Suprapubic skin (tissue), 4 donors: Measurements from ENCODE around the gene PPP1R37. TPM values are rescaled to one million over a fixed set of nuclear protein-coding genes. Genes with fewer than 3 reads are reported as not detected.

Source experiments
- DNase-seq, 2 donors: peaks; one replicate each; pipeline ENCODE4 v3.0.0-alpha.2; 2019; ENCODE audit warnings: low spot score in 2 of 2
- H3K27ac ChIP-seq: fragments of 200-600 bp; sonication (generic); one replicate; pipeline ENCODE4 v1.5.1; 2019
- H3K27me3 ChIP-seq: fragments of 200-600 bp; sonication (generic); one replicate; pipeline ENCODE4 v1.5.1; 2019
- H3K36me3 ChIP-seq: fragments of 200-600 bp; sonication (generic); one replicate; pipeline ENCODE4 v1.5.1; 2019
- H3K4me1 ChIP-seq: fragments of 200-600 bp; sonication (generic); one replicate; pipeline ENCODE4 v1.5.1; 2019
- H3K4me3 ChIP-seq: fragments of 200-600 bp; sonication (generic); one replicate; pipeline ENCODE4 v1.5.1; 2019; ENCODE audit warnings: mild to moderate bottlenecking
- H3K9me3 ChIP-seq: fragments of 200-600 bp; sonication (generic); one replicate; pipeline ENCODE4 v1.5.1; 2019
- CTCF ChIP-seq, 2 donors: fragments of 200-600 bp in 1 of 2; fragments of 450-650 bp in 1 of 2; sonication (generic) in 1 of 2; IDR thresholded peaks; one replicate each; pipeline ENCODE4 v1.5.1; 2016 to 2019; ENCODE audit warnings: antibody characterized with exemption in 2 of 2, mild to moderate bottlenecking in 1 of 2, moderate library complexity in 1 of 2
- EP300 ChIP-seq: sonication (generic); formaldehyde crosslinking; IDR thresholded peaks from one replicate; pipeline ENCODE4 v1.6.1; 2017; ENCODE audit warnings: antibody characterized with exemption
- POLR2A ChIP-seq, 2 donors: fragments of 450-650 bp; IDR thresholded peaks; one replicate each; pipeline ENCODE4 v1.6.1; 2017; ENCODE audit warnings: antibody characterized with exemption in 2 of 2, mild to moderate bottlenecking in 2 of 2, moderate library complexity in 2 of 2
- POLR2AphosphoS5 ChIP-seq, 3 donors: sonication (generic); formaldehyde crosslinking; IDR thresholded peaks; one replicate each; pipeline ENCODE4 v1.6.1; 2017; ENCODE audit warnings: antibody characterized with exemption in 3 of 3
- WGBS: methylation state at CpG from one replicate; pipeline ENCODE4 v1.1.5; 2018; 5-methylcytosine and 5-hydroxymethylcytosine counted together
- total RNA-seq, 4 donors: library from RNA; depleted of rRNA; stranded (reverse); fragments of >200 nt; gene quantifications; one replicate each; pipeline ENCODE4 v1.1.0, GENCODE V29; 2016

The PPP1R37 gene
- total RNA-seq, 4 donors from 2014 or later, result 24.6 to 43.1 (median 33.5) TPM

GRCh38 chr19:45150751-45151281, 57.8 kb downstream of the PPP1R37 start:
- 37% methylated on average over 2 of the region's 4 CpGs for WGBS
- no peak overlapping the region for H3K4me3 ChIP-seq
- H3K9me3 ChIP-seq, result no peaks in the 10 kb centered on the region
- no peak for TF ChIP-seq CTCF (IDR thresholded peaks at IDR 0.05)
- TF ChIP-seq EP300, result no peak
- no peak for TF ChIP-seq POLR2AphosphoS5 (IDR thresholded peaks at IDR 0.05)
- TF ChIP-seq POLR2A (IDR thresholded peaks at IDR 0.05), result no peak
- H3K36me3 ChIP-seq, result peaks cover 17% of the 10 kb centered on the region
- DNase-seq, result no peak
- H3K4me1 ChIP-seq, result peaks cover 38% of the 10 kb centered on the region
- no peak overlapping the region for H3K27ac ChIP-seq
- peaks cover 15% of the 10 kb centered on the region for H3K27me3 ChIP-seq

- peaks cover 43% of the 10 kb centered on the region for H3K4me1 ChIP-seq
- H3K27me3 ChIP-seq, result peaks cover 15% of the 10 kb centered on the region
- DNase-seq, result no peak
- H3K9me3 ChIP-seq, result no peaks in the 10 kb centered on the region
- H3K4me3 ChIP-seq, result no peak overlapping the region
- no peak overlapping the region for H3K27ac ChIP-seq
- no CpG with 5 or more reads among the region's 7 CpGs for WGBS
- peaks cover 15% of the 10 kb centered on the region for H3K36me3 ChIP-seq
- TF ChIP-seq EP300 (no peak), CTCF (IDR thresholded peaks at IDR 0.05) (no peak), POLR2AphosphoS5 (IDR thresholded peaks at IDR 0.05) (no peak), POLR2A (IDR thresholded peaks at IDR 0.05) (no peak)
Observed at GRCh38 chr19:45151320-45151719, 58.3 kb downstream of the PPP1R37 start.

GRCh38 chr19:45151821-45152503, 59.0 kb downstream of the PPP1R37 start:
- Histone ChIP-seq H3K27me3 (peaks cover 15% of the 10 kb centered on the region), H3K9me3 (no peaks in the 10 kb centered on the region), H3K4me3 (peak overlapping the region; percentile 38), H3K36me3 (peaks cover 8% of the 10 kb centered on the region), H3K27ac (no peak overlapping the region), H3K4me1 (peaks cover 48% of the 10 kb centered on the region)
- DNase-seq, result no peak
- no peak for TF ChIP-seq POLR2AphosphoS5 (IDR thresholded peaks at IDR 0.05)
- TF ChIP-seq EP300, result no peak
- no peak for TF ChIP-seq CTCF (IDR thresholded peaks at IDR 0.05)
- no peak for TF ChIP-seq POLR2A (IDR thresholded peaks at IDR 0.05)
- 52% methylated on average over 11 of the region's 64 CpGs for WGBS

GRCh38 chr19:45152504-45153338, 59.7 kb downstream of the PPP1R37 start:
- WGBS, result 28% methylated on average over 9 of the region's 91 CpGs
- peaks cover 7% of the 10 kb centered on the region for H3K36me3 ChIP-seq
- DNase-seq, result no peak
- H3K4me3 ChIP-seq, result peak overlapping the region; percentile 38
- H3K27ac ChIP-seq, result no peak overlapping the region
- H3K9me3 ChIP-seq, result no peaks in the 10 kb centered on the region
- peaks cover 54% of the 10 kb centered on the region for H3K4me1 ChIP-seq
- peaks cover 15% of the 10 kb centered on the region for H3K27me3 ChIP-seq
- TF ChIP-seq EP300 (no peak), CTCF (IDR thresholded peaks at IDR 0.05) (no peak), POLR2A (IDR thresholded peaks at IDR 0.05) (no peak), POLR2AphosphoS5 (IDR thresholded peaks at IDR 0.05) (no peak)
